ENCODE results near the gene RAB4A. TPM values are rescaled to one million over a fixed set of nuclear protein-coding genes. Genes with fewer than 3 reads are reported as not detected.

Gene RAB4A
- total RNA-seq, 3 donors from 2014 or later (not counting 1 experiment from before 2014, with no cell fraction given) = 31.2 to 47.1 (median 31.6) TPM

DNA sequence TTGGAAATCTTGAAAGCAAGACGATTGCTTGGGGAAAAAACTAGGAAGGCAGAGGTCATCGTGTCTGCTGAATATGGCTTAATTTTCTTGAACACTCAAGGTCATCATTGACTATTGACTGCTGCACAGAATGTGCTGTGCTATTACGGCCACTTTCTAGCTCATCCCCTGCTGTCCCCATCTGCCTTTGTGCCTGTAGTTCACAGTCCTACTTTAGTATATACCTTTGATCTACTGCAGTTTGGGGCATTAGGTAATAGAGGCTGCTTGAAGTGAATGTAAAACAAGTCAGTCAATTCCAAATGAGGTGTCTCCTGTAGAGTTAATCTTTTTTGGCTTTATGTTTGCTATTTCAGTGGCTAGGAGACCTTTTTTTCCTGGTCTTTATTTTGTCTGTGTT is 8.3 kb downstream of the RAB4A start:
- intact Hi-C loops (cut with micrococcal nuclease) = no loop called here
- H3K4me3 ChIP-seq (ENCODE audit: low read length) = no peak overlapping the region
- no peaks in the 10 kb centered on the region for H3K9me3 ChIP-seq (ENCODE audit: control insufficient read depth, insufficient read depth, low read length)
- TF ChIP-seq, protein P1, sequence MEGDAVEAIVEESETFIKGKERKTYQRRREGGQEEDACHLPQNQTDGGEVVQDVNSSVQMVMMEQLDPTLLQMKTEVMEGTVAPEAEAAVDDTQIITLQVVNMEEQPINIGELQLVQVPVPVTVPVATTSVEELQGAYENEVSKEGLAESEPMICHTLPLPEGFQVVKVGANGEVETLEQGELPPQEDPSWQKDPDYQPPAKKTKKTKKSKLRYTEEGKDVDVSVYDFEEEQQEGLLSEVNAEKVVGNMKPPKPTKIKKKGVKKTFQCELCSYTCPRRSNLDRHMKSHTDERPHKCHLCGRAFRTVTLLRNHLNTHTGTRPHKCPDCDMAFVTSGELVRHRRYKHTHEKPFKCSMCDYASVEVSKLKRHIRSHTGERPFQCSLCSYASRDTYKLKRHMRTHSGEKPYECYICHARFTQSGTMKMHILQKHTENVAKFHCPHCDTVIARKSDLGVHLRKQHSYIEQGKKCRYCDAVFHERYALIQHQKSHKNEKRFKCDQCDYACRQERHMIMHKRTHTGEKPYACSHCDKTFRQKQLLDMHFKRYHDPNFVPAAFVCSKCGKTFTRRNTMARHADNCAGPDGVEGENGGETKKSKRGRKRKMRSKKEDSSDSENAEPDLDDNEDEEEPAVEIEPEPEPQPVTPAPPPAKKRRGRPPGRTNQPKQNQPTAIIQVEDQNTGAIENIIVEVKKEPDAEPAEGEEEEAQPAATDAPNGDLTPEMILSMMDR (IDR thresholded peaks at IDR 0.05) = no peak
- Mint-ChIP-seq H3K4me1 (peaks cover 45 to 51% of the 10 kb centered on the region in 2 donors), H3K36me3 (no peaks in the 10 kb centered on the region), H3K27ac (no peak overlapping the region), H3K4me3 (no peak overlapping the region), H3K9me3 (no peaks in the 10 kb centered on the region), H3K27me3 (ENCODE audit: low read depth in 2 of 2) (no peaks in the 10 kb centered on the region)
- no peak for DNase-seq
- H3K36me3 ChIP-seq (ENCODE audit: control insufficient read depth, insufficient read depth, low read length) = no peaks in the 10 kb centered on the region
- no peak for ATAC-seq
- 83% methylated on average over 3 of the region's 3 CpGs for WGBS (ENCODE audit: insufficient coverage)
- no peaks in the 10 kb centered on the region for H3K4me1 ChIP-seq (ENCODE audit: control insufficient read depth, insufficient read depth, low read length)
- no peak overlapping the region for H3K27ac ChIP-seq (ENCODE audit: low read length)
- no peaks in the 10 kb centered on the region for H3K27me3 ChIP-seq (ENCODE audit: control insufficient read depth, insufficient read depth, low read length)

- Histone ChIP-seq H3K4me3 (ENCODE audit: low read length) (no peak overlapping the region), H3K4me1 (ENCODE audit: control insufficient read depth, insufficient read depth, low read length) (no peaks in the 10 kb centered on the region), H3K27me3 (ENCODE audit: control insufficient read depth, insufficient read depth, low read length) (no peaks in the 10 kb centered on the region), H3K27ac (ENCODE audit: low read length) (no peak overlapping the region), H3K9me3 (ENCODE audit: control insufficient read depth, insufficient read depth, low read length) (no peaks in the 10 kb centered on the region), H3K36me3 (ENCODE audit: control insufficient read depth, insufficient read depth, low read length) (no peaks in the 10 kb centered on the region)
- intact Hi-C loops (cut with micrococcal nuclease) = no loop called here
- Mint-ChIP-seq H3K36me3 (no peaks in the 10 kb centered on the region), H3K9me3 (no peaks in the 10 kb centered on the region), H3K27me3 (ENCODE audit: low read depth in 2 of 2) (no peaks in the 10 kb centered on the region), H3K4me1 (peaks cover 45 to 51% of the 10 kb centered on the region in 2 donors), H3K4me3 (no peak overlapping the region), H3K27ac (no peak overlapping the region)
- ATAC-seq (no peak), DNase-seq (no peak)
- TF ChIP-seq, protein P1 (IDR thresholded peaks at IDR 0.05) = no peak
- 59% methylated on average over 6 of the region's 6 CpGs for WGBS (ENCODE audit: insufficient coverage)
These were observed 9.3 kb downstream of the RAB4A start for GRCh38 chr1:229280037-229280828.

DNA sequence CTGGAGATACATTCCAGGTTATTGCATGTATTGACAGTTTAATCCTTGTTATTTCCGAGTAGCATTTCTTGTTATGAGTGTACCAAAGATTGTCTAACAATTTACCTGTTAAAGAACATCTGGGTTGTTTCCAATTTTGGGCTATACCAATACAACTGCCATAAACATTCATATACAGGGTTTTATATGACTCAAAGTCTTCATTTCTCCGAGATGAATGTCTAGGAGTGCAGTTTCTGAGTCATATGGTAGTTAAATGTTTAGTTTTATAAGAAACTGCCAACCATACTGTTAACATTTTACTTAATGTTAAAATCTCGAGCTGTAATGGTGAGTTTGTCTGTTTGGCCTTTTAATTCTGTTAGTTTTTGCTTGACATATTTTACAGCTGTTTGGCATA is 10.0 kb downstream of the RAB4A start:
- Mint-ChIP-seq H3K9me3 (no peaks in the 10 kb centered on the region), H3K27me3 (ENCODE audit: low read depth in 2 of 2) (no peaks in the 10 kb centered on the region), H3K4me1 (peaks cover 48 to 54% of the 10 kb centered on the region in 2 donors), H3K4me3 (no peak overlapping the region), H3K27ac (no peak overlapping the region), H3K36me3 (no peaks in the 10 kb centered on the region)
- Histone ChIP-seq H3K4me1 (ENCODE audit: control insufficient read depth, insufficient read depth, low read length) (no peaks in the 10 kb centered on the region), H3K4me3 (ENCODE audit: low read length) (no peak overlapping the region), H3K27ac (ENCODE audit: low read length) (no peak overlapping the region), H3K9me3 (ENCODE audit: control insufficient read depth, insufficient read depth, low read length) (no peaks in the 10 kb centered on the region), H3K27me3 (ENCODE audit: control insufficient read depth, insufficient read depth, low read length) (no peaks in the 10 kb centered on the region), H3K36me3 (ENCODE audit: control insufficient read depth, insufficient read depth, low read length) (no peaks in the 10 kb centered on the region)
- WGBS (ENCODE audit: insufficient coverage) = 80% methylated on average over 1 of the region's 3 CpGs
- DNase-seq (no peak), ATAC-seq (no peak)
- TF ChIP-seq, protein P1 (IDR thresholded peaks at IDR 0.05) = no peak
- intact Hi-C loops (cut with micrococcal nuclease) = no loop called here
